Endothelial cell of umbilical vein (primary cell): Measurements from ENCODE around the gene RETSAT. TPM values are rescaled to one million over a fixed set of nuclear protein-coding genes. Genes with fewer than 3 reads are reported as not detected.

Source experiments
- BruUV-seq: library from RNA; stranded (reverse); fragments of 400-500 nt; replicated peaks from 2 replicates; lab custom pipeline; 2021; lab: Mats Ljungman, UMichigan
- CTCF ChIA-PET: fragments of 300-600, 350-600 bp; sonication (Branson Sonifier 250); formaldehyde crosslinking; loops from one replicate; lab custom pipeline; 2021; ENCODE audit warnings: antibody characterized with exemption, inconsistent platforms; lab: Charles Lee
- POLR2A ChIA-PET: fragments of 300-600, 350-600 bp; sonication (Branson Sonifier 250); formaldehyde crosslinking; loops from one replicate; lab custom pipeline; 2021; ENCODE audit warnings: antibody characterized with exemption, inconsistent platforms; lab: Charles Lee
- DNase-seq: peaks from one replicate; pipeline ENCODE4 v3.0.0-alpha.2; 2011; ENCODE audit warnings: low read depth, low spot score
- FAIRE-seq: peaks from 2 replicates; lab custom pipeline; 2011; peaks lifted over from hg19 to GRCh38; lab: Jason Lieb, UNC
- H2AFZ ChIP-seq: 2 replicates; pipeline ENCODE4 v1.6.0; 2012; ENCODE audit warnings: low read depth, low read length, control low read depth, inconsistent platforms
- H3K27ac ChIP-seq: 2 replicates; pipeline ENCODE4 v1.5.1; 2011; ENCODE audit warnings: low read depth, mild to moderate bottlenecking, control low read depth, low read length, moderate library complexity; ENCODE audit not compliant: insufficient read depth
- H3K27me3 ChIP-seq, 2 experiments: 2 replicates each; pipeline versions ENCODE4 v1.6.0 to v1.6.1; 2011; ENCODE audit warnings: low read length in 2 of 2, mixed read lengths in 1 of 2; ENCODE audit not compliant: control insufficient read depth in 2 of 2, insufficient read depth in 2 of 2
- H3K36me3 ChIP-seq, 2 experiments: 2 replicates in 1 of 2; 3 replicates in 1 of 2; pipeline ENCODE4 v1.5.1; 2011; ENCODE audit warnings: low read length in 2 of 2, mild to moderate bottlenecking in 1 of 2, moderate library complexity in 1 of 2; ENCODE audit not compliant: control insufficient read depth in 2 of 2, insufficient read depth in 2 of 2; ENCODE audit errors: extremely low read depth in 1 of 2
- H3K4me1 ChIP-seq: 3 replicates; pipeline ENCODE4 v1.5.1; 2011; ENCODE audit warnings: mild to moderate bottlenecking, low read length; ENCODE audit not compliant: control insufficient read depth, insufficient read depth; ENCODE audit errors: extremely low read depth
- H3K4me2 ChIP-seq: 2 replicates; pipeline ENCODE4 v1.6.1; 2011; ENCODE audit warnings: low read length, control low read depth, mixed read lengths; ENCODE audit not compliant: insufficient read depth
- H3K4me3 ChIP-seq, 3 experiments: fragments of 200-600 bp in 1 of 3; sonication (generic), shearing (Covaris generic) in 1 of 3; replicated peaks in 1 of 3; 2 replicates each; pipeline ENCODE4 v1.5.1; 2011 to 2016; ENCODE audit warnings: control low read depth in 3 of 3, low read length in 3 of 3, mild to moderate bottlenecking in 2 of 3, inconsistent platforms in 1 of 3, low read depth in 1 of 3, moderate library complexity in 1 of 3; ENCODE audit not compliant: insufficient read depth in 1 of 3
- H3K79me2 ChIP-seq: 2 replicates; pipeline ENCODE4 v1.6.0; 2012; ENCODE audit warnings: low read length, inconsistent platforms; ENCODE audit not compliant: control insufficient read depth, insufficient read depth
- H3K9ac ChIP-seq: replicated peaks from 2 replicates; pipeline ENCODE3; 2011; ENCODE audit warnings: low read length, control low read depth; ENCODE audit not compliant: insufficient read depth; ENCODE audit errors: extremely low read depth
- H3K9me1 ChIP-seq: replicated peaks from 3 replicates; pipeline ENCODE4 v1.6.0; 2011; ENCODE audit warnings: mild to moderate bottlenecking, low read length; ENCODE audit not compliant: control insufficient read depth, insufficient read depth; ENCODE audit errors: extremely low read depth
- H3K9me3 ChIP-seq: replicated peaks from 2 replicates; pipeline ENCODE4 v1.5.1; 2012; ENCODE audit warnings: low read length, inconsistent platforms; ENCODE audit not compliant: control insufficient read depth, insufficient read depth
- H4K20me1 ChIP-seq: replicated peaks from 2 replicates; pipeline ENCODE3; 2011; ENCODE audit warnings: mild to moderate bottlenecking, low read length; ENCODE audit not compliant: control insufficient read depth, insufficient read depth; ENCODE audit errors: extremely low read depth
- CTCF ChIP-seq, 2 donors: IDR thresholded peaks; 1 replicate in 1 of 2; 2 replicates in 1 of 2; pipeline ENCODE4 v1.5.1; 2011; ENCODE audit warnings: low read length in 2 of 2, mild to moderate bottlenecking in 2 of 2, moderate library complexity in 2 of 2, control low read depth in 1 of 2, inconsistent platforms in 1 of 2, low read depth in 1 of 2; ENCODE audit not compliant: insufficient read depth in 1 of 2; ENCODE audit errors: extremely low read depth in 1 of 2
- EZH2 ChIP-seq: IDR thresholded peaks from 2 replicates; pipeline ENCODE4 v1.6.1; 2012; ENCODE audit warnings: borderline replicate concordance, low read depth, mild to moderate bottlenecking, moderate library complexity, low read length, inconsistent platforms; ENCODE audit not compliant: severe bottlenecking
- FOS ChIP-seq: IDR thresholded peaks from 2 replicates; pipeline ENCODE4 v1.6.1; 2011; ENCODE audit warnings: mild to moderate bottlenecking, low read length, moderate library complexity, borderline replicate concordance; ENCODE audit not compliant: insufficient read depth
- GATA2 ChIP-seq: IDR thresholded peaks from 2 replicates; pipeline ENCODE4 v1.7.0; 2011; ENCODE audit warnings: low read depth, mild to moderate bottlenecking, moderate library complexity, mixed read lengths, low read length; ENCODE audit not compliant: insufficient read length, insufficient read depth
- JUN ChIP-seq: IDR thresholded peaks from 2 replicates; pipeline ENCODE4 v1.6.1; 2011; ENCODE audit warnings: borderline replicate concordance, low read depth; ENCODE audit not compliant: insufficient read length, insufficient read depth
- MAX ChIP-seq: IDR thresholded peaks from 2 replicates; pipeline ENCODE4 v1.6.1; 2011; ENCODE audit not compliant: insufficient read depth, insufficient read length
- MYC ChIP-seq: IDR thresholded peaks from one replicate; pipeline ENCODE4 v1.6.1; 2011; ENCODE audit warnings: mild to moderate bottlenecking, low read depth, low read length
- POLR2A ChIP-seq: IDR thresholded peaks from 2 replicates; pipeline ENCODE4 v1.6.1; 2012; ENCODE audit warnings: low read depth, mild to moderate bottlenecking, control low read depth, low read length
- POLR2AphosphoS5 ChIP-seq: IDR thresholded peaks from 2 replicates; pipeline ENCODE4 v1.6.1; 2012; ENCODE audit warnings: low read depth, mild to moderate bottlenecking, control low read depth, low read length, moderate library complexity; ENCODE audit not compliant: insufficient read depth
- dilution Hi-C: fragments of 300-500 bp; cut with MboI; formaldehyde crosslinking; loops from one replicate; pipeline ENCODE4 v1.15.0; 2019; ENCODE audit warnings: low sequenced_read_pairs; ENCODE audit not compliant: extremely low pct_ligation_motif_present
- intact Hi-C: fragments of 100-400 bp; cut with micrococcal nuclease; formaldehyde crosslinking; loops from one replicate; pipeline ENCODE4 v1.10.0; 2022
- polyA plus RNA-seq, 4 experiments: library from polyadenylated mRNA; depleted of rRNA in 3 of 4; stranded (reverse) in 3 of 4; unstranded in 1 of 4; fragments of >200 nt; gene quantifications; 2 replicates each; pipeline versions ENCODE4 v1.2.1 to v1.2.3, GENCODE V29; 2011 to 2012; ENCODE audit warnings: missing spikeins in 1 of 4
- total RNA-seq: library from RNA; stranded (reverse); gene quantifications from 2 replicates; pipeline ENCODE4 v1.2.3, GENCODE V29; 2021

RETSAT gene
- total and polyA plus RNA-seq, 2 donors (not counting 3 experiments of a cell fraction or from before 2014, with no cell fraction given), result 43.8 to 59.1 TPM

GRCh38 chr2:85342156-85342555, 12.2 kb downstream of the RETSAT start:
- BruUV-seq, result no TSS peak
- no peak for FAIRE-seq
- CTCF ChIA-PET, result interaction anchor here (1.2 to 1.3 kb wide), 2 partner anchors 10 to 11 kb away, joined by 4 read pairs; no protein-coding TSS in a partner anchor

More at GRCh38 chr2:85342156-85342555, 12.2 kb downstream of the RETSAT start:
- H3K36me3 ChIP-seq, result peaks cover 2 to 11% of the 10 kb centered on the region in 2 experiments
- no peaks in the 10 kb centered on the region for H3K4me1 ChIP-seq
- dilution Hi-C loops, result no loop called here
- peaks cover 2% of the 10 kb centered on the region for H3K9me1 ChIP-seq
- H3K9ac ChIP-seq, result no peak overlapping the region
- TF ChIP-seq POLR2AphosphoS5, result no peak
- no peak for TF ChIP-seq MYC
- no peak for TF ChIP-seq FOS
- no peak for TF ChIP-seq GATA2
- TF ChIP-seq CTCF (IDR thresholded peaks at IDR 0.05; ENCODE audit: extremely low read depth in 1 of 2, insufficient read depth in 1 of 2, low read depth in 1 of 2, low read length in 2 of 2), result no peak
- no peak for TF ChIP-seq EZH2
- no peak for TF ChIP-seq JUN
- TF ChIP-seq POLR2A, result no peak
- no peak for TF ChIP-seq MAX
- intact Hi-C loops, result no loop called here
- no peaks in the 10 kb centered on the region for H3K79me2 ChIP-seq
- no peak overlapping the region for H3K27ac ChIP-seq
- no peak overlapping the region for H3K4me2 ChIP-seq
- DNase-seq, result no peak
- H3K4me3 ChIP-seq, result no peak overlapping the region
- H4K20me1 ChIP-seq, result no peaks in the 10 kb centered on the region
- POLR2A ChIA-PET, result interaction anchor here (0.8 kb wide), 1 partner anchor 12 kb away, joined by 3 read pairs; the partner anchor contains the start of genes ELMOD3 and RETSAT
- peaks cover 9% of the 10 kb centered on the region in 2 experiments for H3K27me3 ChIP-seq
- H2AFZ ChIP-seq, result no peak overlapping the region
- no peaks in the 10 kb centered on the region for H3K9me3 ChIP-seq
